Gastrocnemius medialis (tissue), 4 donors: ENCODE data around the gene ABCF2.

Experiments
- POLR2A ChIP-seq, 2 donors: fragments of 450-650 bp; IDR thresholded peaks; one replicate each; pipeline ENCODE4 v1.6.1; 2017; ENCODE audit warnings: antibody characterized with exemption in 2 of 2, mild to moderate bottlenecking in 2 of 2, moderate library complexity in 2 of 2
- TF ChIP-seq, protein P1 (sequence below), 5 experiments: fragments of 450-650 bp in 3 of 5; fragments of 200-600 bp in 2 of 5; sonication (generic) in 2 of 5; IDR thresholded peaks in 4 of 5; conservative IDR thresholded peaks in 1 of 5; 1 replicate in 4 of 5; 2 replicates in 1 of 5; pipeline ENCODE4 v1.5.1; 2016 to 2019; ENCODE audit warnings: antibody characterized with exemption in 5 of 5, mild to moderate bottlenecking in 3 of 5, moderate library complexity in 3 of 5

DNA sequence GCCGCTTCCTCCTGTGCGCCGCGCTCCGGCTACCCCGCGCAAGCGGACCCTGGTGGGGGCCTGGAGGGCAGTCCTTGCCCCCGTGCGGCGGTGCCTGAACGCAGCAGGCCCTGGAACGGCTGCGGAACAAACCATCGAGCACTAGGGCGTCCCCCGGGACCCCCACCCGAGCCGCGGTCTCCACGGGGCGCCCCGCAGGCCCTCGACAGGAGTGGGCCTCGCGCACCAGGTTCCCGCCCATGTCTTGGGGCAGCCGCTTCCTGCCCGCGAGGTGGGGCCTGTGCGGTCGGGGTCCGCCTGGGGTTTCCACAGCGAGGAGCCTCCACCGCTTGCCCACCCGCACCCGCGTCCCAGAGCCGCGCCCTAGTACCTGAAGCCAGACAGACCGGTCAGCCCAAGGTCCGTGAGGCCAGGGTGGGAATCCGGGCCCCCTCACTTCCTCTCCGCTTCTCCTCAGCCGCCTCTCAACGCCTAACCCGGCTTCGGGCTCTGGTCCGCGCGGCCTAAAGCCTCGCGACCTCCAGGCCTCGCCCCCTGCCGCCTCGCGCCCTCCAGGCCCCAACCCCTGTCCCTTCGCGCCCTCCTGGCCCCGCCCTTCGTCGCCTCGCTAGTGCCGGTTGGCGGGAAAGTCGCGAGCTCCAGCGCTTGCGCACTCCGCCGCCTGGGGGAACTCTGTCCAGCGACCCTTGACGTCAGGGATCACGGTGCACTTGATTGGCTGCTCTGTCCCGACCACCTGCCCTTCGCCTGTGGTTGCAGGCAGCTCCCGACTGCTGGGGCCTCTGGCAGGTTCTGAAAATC, 52.6 kb downstream of the ABCF2 start:
- TF ChIP-seq, protein P1, sequence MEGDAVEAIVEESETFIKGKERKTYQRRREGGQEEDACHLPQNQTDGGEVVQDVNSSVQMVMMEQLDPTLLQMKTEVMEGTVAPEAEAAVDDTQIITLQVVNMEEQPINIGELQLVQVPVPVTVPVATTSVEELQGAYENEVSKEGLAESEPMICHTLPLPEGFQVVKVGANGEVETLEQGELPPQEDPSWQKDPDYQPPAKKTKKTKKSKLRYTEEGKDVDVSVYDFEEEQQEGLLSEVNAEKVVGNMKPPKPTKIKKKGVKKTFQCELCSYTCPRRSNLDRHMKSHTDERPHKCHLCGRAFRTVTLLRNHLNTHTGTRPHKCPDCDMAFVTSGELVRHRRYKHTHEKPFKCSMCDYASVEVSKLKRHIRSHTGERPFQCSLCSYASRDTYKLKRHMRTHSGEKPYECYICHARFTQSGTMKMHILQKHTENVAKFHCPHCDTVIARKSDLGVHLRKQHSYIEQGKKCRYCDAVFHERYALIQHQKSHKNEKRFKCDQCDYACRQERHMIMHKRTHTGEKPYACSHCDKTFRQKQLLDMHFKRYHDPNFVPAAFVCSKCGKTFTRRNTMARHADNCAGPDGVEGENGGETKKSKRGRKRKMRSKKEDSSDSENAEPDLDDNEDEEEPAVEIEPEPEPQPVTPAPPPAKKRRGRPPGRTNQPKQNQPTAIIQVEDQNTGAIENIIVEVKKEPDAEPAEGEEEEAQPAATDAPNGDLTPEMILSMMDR (IDR thresholded peaks at IDR 0.05 in 4 of 5, conservative IDR thresholded peaks at IDR 0.05 in 1 of 5) = no peak
- TF ChIP-seq POLR2A (IDR thresholded peaks at IDR 0.05) = no peak
